OCI-LY3 (cell line): Measurements from ENCODE around the gene APOC1.

ENCODE experiments used
- CTCF ChIP-seq: fragments of 200-600, 300-600 bp; sonication (generic); IDR thresholded peaks from 2 replicates; pipeline ENCODE4 v1.5.1; 2014; ENCODE audit warnings: antibody characterized with exemption, low read length, low read depth
- EZH2phosphoT487 ChIP-seq: fragments of 200-600 bp; shearing (Covaris generic); IDR thresholded peaks from 2 replicates; pipeline ENCODE4 v1.6.1; 2018; ENCODE audit warnings: antibody characterized with exemption, mixed run types, low read depth

- TF ChIP-seq CTCF, result peak; percentile 96
- TF ChIP-seq EZH2phosphoT487, result no peak
Measured at GRCh38 chr19:44951179-44952159, 37.1 kb downstream of the APOC1 start.
